Uterus (tissue), 4 donors: ENCODE data around the gene ITPR3. TPM values are rescaled to one million over a fixed set of nuclear protein-coding genes. Genes with fewer than 3 reads are reported as not detected.

Source experiments
- DNase-seq, 2 donors: peaks; one replicate each; pipeline ENCODE4 v3.0.0-alpha.2; 2019 to 2020
- H3K27ac ChIP-seq, 2 donors: fragments of 200-600 bp; sonication (generic); 1 replicate in 1 of 2; 2 replicates in 1 of 2; pipeline ENCODE4 v1.5.1; 2016 to 2018
- H3K27me3 ChIP-seq, 2 donors: fragments of 200-600 bp; sonication (generic); one replicate each; pipeline ENCODE4 v1.5.1; 2018 to 2019; ENCODE audit warnings: control low read depth in 1 of 2
- H3K36me3 ChIP-seq, 2 donors: fragments of 200-600 bp; sonication (generic); one replicate each; pipeline ENCODE4 v1.5.1; 2019; ENCODE audit warnings: control low read depth in 1 of 2
- H3K4me1 ChIP-seq, 2 donors: fragments of 200-600 bp; sonication (generic); one replicate each; pipeline ENCODE4 v1.5.1; 2018 to 2019; ENCODE audit warnings: control low read depth in 1 of 2
- H3K4me3 ChIP-seq, 2 donors: fragments of 200-600 bp; sonication (generic); 1 replicate in 1 of 2; 2 replicates in 1 of 2; pipeline ENCODE4 v1.5.1; 2018 to 2019; ENCODE audit warnings: mild to moderate bottlenecking in 1 of 2
- H3K9me3 ChIP-seq, 2 donors: fragments of 200-600 bp; sonication (generic); one replicate each; pipeline ENCODE4 v1.5.1; 2019; ENCODE audit warnings: control low read depth in 1 of 2
- CTCF ChIP-seq, 4 experiments: fragments of 200-600 bp in 2 of 4; fragments of 450-650 bp in 2 of 4; sonication (generic) in 2 of 4; IDR thresholded peaks; one replicate each; pipeline ENCODE4 v1.5.1; 2016 to 2019; ENCODE audit warnings: antibody characterized with exemption in 4 of 4, mild to moderate bottlenecking in 2 of 4, moderate library complexity in 1 of 4
- POLR2A ChIP-seq, 2 donors: fragments of 450-650 bp; IDR thresholded peaks; one replicate each; pipeline ENCODE4 v1.6.1; 2016; ENCODE audit warnings: antibody characterized with exemption in 2 of 2, mild to moderate bottlenecking in 1 of 2, moderate library complexity in 1 of 2
- intact Hi-C: fragments of 100-400 bp; cut with DNase I; formaldehyde crosslinking; loops from one replicate; pipeline ENCODE4 v1.15.1; 2023; ENCODE audit warnings: low total_unique reads
- total RNA-seq, 4 donors: library from RNA; depleted of rRNA in 3 of 4; stranded (reverse); fragments of >200 nt in 3 of 4; gene quantifications; one replicate each; pipeline versions ENCODE4 v1.1.0 to v1.2.4, GENCODE V29; 2014 to 2023
- donor health status: DM: yes; HTN: yes; CAD: no.

The ITPR3 gene
- total RNA-seq, 4 donors from 2014 or later = 11.2 to 27.6 (median 16.1) TPM

GRCh38 chr6:33737267-33738026, 116.3 kb downstream of the ITPR3 start:
- Histone ChIP-seq H3K4me1 (no peaks in the 10 kb centered on the region), H3K4me3 (no peak overlapping the region), H3K36me3 (no peaks in the 10 kb centered on the region), H3K27ac (no peak overlapping the region), H3K9me3 (no peaks in the 10 kb centered on the region), H3K27me3 (no peaks in the 10 kb centered on the region)
- TF ChIP-seq POLR2A (IDR thresholded peaks at IDR 0.05) = no peak
- TF ChIP-seq CTCF (IDR thresholded peaks at IDR 0.05) = no peak
- intact Hi-C loops = no loop called here
- no peak for DNase-seq

GRCh38 chr6:33738153-33738552, 117.0 kb downstream of the ITPR3 start:
- no peak overlapping the region for H3K4me3 ChIP-seq
- intact Hi-C loops = no loop called here
- no peaks in the 10 kb centered on the region for H3K4me1 ChIP-seq
- no peaks in the 10 kb centered on the region for H3K27me3 ChIP-seq
- H3K36me3 ChIP-seq = no peaks in the 10 kb centered on the region
- no peak for DNase-seq
- TF ChIP-seq CTCF (IDR thresholded peaks at IDR 0.05) (no peak), POLR2A (IDR thresholded peaks at IDR 0.05) (no peak)
- no peaks in the 10 kb centered on the region for H3K9me3 ChIP-seq
- no peak overlapping the region for H3K27ac ChIP-seq

GRCh38 chr6:33738879-33739278, 117.8 kb downstream of the ITPR3 start:
- no peaks in the 10 kb centered on the region for H3K9me3 ChIP-seq
- H3K36me3 ChIP-seq = no peaks in the 10 kb centered on the region
- no peak for DNase-seq
- H3K4me3 ChIP-seq = no peak overlapping the region
- intact Hi-C loops = no loop called here
- TF ChIP-seq POLR2A (IDR thresholded peaks at IDR 0.05) (no peak), CTCF (IDR thresholded peaks at IDR 0.05) (no peak)
- no peaks in the 10 kb centered on the region for H3K27me3 ChIP-seq
- no peak overlapping the region for H3K27ac ChIP-seq
- no peaks in the 10 kb centered on the region for H3K4me1 ChIP-seq

GRCh38 chr6:33739571-33739970, 118.4 kb downstream of the ITPR3 start:
- Histone ChIP-seq H3K36me3 (no peaks in the 10 kb centered on the region), H3K27me3 (no peaks in the 10 kb centered on the region), H3K27ac (no peak overlapping the region), H3K4me1 (peaks cover 0 to 5% of the 10 kb centered on the region in 2 donors), H3K9me3 (no peaks in the 10 kb centered on the region), H3K4me3 (no peak overlapping the region)
- intact Hi-C loops = no loop called here
- TF ChIP-seq POLR2A (IDR thresholded peaks at IDR 0.05) (no peak), CTCF (IDR thresholded peaks at IDR 0.05) (no peak)
- no peak for DNase-seq

- no peak for DNase-seq
- Histone ChIP-seq H3K36me3 (no peaks in the 10 kb centered on the region), H3K27me3 (no peaks in the 10 kb centered on the region), H3K27ac (no peak overlapping the region), H3K4me3 (no peak overlapping the region), H3K9me3 (no peaks in the 10 kb centered on the region), H3K4me1 (peaks cover under 1 to 11% of the 10 kb centered on the region in 2 donors)
- TF ChIP-seq CTCF (IDR thresholded peaks at IDR 0.05) = no peak
- TF ChIP-seq POLR2A (IDR thresholded peaks at IDR 0.05) = no peak
- intact Hi-C loops = no loop called here
These were observed 119.1 kb downstream of the ITPR3 start for GRCh38 chr6:33740204-33740608.
